GM12874 (cell line): ENCODE data around the gene SKP2.

Source experiments
- CTCF ChIP-seq: IDR thresholded peaks from 2 replicates; pipeline ENCODE4 v1.5.1; 2011; ENCODE audit warnings: low read depth, mild to moderate bottlenecking, control low read depth, low read length, moderate library complexity; ENCODE audit not compliant: insufficient read depth

SKP2 gene

DNA sequence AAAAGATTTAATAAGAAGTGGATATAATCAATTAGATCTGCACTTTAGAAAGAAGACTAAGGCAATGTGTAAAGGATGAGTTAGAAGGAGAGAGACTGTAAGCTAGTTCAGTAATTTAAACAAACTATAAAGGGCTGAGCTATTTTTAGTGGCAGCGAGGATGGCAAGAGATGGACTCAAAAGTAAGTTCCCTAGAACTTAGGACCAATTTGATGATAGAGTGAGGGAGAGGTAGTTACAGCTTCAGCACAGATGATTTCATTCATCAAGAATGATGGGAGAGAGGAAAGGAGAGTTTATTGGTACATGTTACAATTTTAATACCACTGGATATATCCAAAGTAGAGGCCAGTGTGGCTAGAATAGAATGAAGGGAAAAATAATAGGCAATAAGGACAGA lies 70.7 kb downstream of the SKP2 start:
- no peak for TF ChIP-seq CTCF

DNA sequence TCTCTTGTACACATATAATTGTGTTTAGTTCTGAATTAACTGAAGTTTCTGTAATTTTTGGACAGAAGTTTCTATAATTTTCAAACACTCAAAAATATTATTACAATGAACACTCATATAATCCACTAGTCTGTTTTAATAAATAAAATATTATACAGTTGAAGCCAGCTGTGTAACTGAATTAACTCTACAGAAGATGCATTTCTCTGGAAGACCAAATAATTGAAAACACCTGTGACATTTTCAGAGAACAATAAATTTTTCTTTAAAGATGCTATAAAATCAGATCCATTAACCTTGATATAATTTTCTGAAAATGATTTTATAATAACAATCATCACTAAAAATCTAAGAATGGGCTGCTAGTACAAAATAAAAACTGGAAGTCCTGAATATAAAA lies 75.1 kb downstream of the SKP2 start:
- no peak for TF ChIP-seq CTCF

DNA sequence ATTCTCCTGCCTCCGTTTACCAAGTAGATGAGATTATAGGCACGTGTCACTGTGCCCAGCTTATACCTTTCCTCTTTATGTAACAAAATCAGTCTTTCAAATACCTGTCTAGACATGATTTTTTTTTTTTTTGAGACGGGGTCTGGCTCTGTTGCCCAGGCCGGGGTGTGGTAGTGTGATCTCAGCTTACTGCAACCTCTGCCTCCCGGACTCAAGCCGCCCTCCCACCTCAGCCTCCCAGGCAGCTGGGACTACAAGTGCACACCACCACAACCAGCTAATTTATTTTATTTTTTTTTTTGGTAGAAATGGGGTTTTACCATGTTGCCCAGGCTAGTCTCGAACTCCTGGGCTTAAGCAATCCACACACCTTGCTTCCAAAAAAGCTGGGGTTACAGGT lies 76.6 kb downstream of the SKP2 start:
- TF ChIP-seq CTCF, result no peak

GRCh38 chr5:36230151-36230790 lies 78.4 kb downstream of the SKP2 start:
- TF ChIP-seq CTCF, result no peak

GRCh38 chr5:36232533-36232932 lies 80.6 kb downstream of the SKP2 start:
- no peak for TF ChIP-seq CTCF
